SW 1271 (cell line): Measurements from ENCODE around the gene KDR.

Experiments
- DNase-seq, 2 experiments: peaks; one replicate each; lab custom pipeline; 2025; lab: John Stamatoyannopoulos, UW

The KDR gene

DNA sequence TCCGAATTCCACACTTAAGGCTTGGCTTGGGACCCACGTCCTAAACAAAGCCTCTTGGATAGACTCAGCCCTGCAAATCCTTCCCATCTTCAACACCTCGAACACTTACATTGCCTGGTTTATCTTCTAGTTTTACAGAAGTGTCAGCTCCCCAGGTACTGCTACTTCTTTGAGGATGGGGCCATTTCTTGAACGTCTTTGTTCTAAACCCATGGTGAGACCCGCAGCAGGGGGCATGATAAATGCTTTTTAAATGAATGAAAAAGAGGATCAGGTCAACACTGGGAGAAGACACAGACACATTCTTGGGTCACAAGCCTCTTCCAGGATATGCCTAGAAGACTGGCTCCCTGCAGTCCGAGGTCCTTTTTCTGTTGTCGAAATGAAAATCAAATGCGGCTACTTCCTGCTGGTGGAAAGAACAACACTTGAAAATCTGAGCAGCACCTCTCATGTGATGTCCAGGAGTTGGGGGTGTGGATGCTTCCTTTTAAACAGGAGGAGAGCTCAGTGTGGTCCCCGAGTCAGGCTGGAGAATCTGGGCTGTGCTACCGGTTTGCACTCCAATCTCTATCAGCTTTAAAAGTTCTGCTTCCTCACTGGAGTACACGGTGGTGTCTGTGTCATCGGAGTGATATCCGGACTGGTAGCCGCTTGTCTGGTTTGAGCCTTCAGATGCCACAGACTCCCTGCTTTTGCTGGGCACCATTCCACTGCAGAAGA, 45.8 kb downstream of the KDR start:
- DNase-seq = no peak

- DNase-seq = no peak
Measured at GRCh38 chr4:55078987-55079386, 46.4 kb downstream of the KDR start.

DNA sequence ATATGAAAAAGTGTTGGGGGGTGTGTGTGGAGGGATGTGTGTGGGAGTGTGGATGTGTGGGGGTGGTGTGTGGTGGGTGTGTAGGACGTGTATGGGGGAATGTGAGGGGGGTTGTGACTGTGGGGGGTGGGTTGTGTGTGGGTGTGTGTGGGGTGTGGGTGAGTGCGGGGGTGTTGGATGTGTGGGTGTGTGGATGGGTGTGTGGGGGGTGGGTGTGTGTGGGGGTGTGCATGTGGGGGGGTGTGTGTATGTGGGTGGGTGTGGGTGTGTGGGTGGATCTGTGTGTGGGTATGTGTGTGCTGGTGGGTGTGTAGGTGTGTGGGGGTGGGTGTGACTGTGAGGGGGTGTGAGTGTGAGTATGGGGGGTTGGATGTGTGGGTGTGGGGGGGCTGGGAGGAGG, 47.8 kb downstream of the KDR start:
- no peak for DNase-seq

DNA sequence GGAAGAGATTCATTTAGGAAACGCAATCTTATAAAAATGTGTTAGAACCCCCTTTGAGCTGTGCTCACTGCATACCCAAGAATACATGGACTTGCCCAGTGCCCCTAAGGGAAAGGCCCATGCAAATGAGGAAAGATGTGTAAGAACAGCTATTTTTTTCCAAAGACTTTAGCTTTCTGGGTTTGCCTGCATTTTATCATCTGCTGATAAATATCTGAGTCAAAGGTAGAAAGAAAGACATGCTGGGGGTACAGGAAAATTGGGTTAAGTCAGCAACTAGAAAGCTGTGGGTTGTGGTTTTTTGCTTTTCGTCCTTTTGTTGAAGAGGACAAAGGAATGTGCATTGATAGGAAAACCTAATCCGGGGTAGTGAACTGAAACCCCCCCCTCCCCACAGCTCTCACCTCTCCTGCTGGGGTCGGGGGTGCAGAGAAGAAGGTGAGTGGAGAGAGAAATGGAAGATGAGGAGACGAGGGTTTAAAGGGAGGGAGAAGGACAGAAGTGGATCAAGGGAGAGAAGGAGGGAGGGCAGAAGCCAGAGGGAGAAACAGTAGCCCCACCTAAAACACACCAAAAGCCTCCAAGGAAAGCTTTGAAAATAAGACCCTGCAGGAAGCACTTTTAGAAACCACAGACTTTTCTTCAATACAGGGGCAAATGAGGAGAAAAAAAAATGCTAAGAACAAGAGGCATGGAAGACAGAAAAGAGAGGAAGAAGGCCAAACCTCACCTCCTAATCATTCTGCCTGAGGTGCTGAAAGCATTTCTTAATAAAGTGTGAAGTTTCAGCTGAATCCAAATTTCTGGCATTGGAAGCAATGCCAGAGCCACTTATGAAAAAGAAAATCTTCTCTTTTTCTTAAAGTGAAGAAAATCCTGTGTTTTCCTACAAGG, 49.3 kb downstream of the KDR start:
- DNase-seq = no peak

DNA sequence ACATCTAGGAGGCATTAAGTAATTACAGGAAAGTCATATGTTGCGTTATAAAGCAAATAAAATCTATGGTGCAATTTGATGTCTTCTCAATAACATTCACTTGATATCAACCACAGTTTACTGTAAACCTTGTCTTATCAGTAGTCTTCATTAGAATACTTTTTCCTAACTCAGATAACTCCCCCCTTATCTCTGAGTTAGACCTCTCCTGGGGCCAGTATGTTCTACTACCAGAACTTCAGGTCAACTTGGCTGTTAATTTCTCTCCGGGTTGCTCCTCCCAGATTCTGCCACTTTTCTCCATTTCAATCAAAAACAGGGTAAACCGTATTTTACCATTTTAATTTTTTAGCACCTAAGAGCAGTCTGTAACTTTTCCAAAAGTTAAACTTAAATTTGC, 50.0 kb downstream of the KDR start:
- no peak for DNase-seq

DNA sequence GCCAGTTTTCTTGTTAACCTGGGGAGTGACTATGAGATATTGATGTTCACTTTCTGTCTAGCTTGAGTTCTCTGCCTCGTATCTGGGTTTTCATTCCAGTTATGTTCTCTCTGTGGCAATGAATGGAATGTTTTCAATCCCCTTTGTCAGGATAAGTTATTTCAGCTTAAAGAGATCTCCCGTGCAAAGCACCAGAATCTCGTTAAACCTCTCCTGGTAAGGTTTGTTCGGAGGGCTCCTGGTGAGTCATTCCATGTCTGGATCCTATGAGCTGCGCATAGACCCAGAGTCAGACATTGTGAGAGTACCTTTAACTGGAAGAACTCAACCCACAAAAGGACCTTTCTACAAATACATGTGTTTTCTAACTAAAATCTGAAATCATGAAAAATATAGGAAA, 51.0 kb downstream of the KDR start:
- DNase-seq = no peak

DNA sequence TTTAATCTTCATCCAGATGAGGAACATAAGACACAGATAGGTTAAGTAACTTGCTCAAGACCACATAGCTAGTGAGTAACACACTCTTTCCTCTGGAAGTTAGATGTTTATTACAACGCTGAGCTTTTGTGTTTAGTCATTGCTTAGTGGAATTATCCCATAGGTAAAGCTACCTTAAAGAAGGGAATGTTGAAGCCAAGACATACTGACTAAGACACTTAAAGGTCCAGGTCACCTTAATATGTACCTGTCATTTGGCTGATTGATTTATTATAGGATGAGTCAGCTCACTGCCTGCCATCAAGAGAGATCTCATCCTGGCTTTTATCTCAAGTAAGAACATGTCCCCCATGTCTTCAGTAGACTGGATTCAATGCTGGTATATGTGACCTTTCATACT, 53.4 kb downstream of the KDR start:
- no peak for DNase-seq

DNA sequence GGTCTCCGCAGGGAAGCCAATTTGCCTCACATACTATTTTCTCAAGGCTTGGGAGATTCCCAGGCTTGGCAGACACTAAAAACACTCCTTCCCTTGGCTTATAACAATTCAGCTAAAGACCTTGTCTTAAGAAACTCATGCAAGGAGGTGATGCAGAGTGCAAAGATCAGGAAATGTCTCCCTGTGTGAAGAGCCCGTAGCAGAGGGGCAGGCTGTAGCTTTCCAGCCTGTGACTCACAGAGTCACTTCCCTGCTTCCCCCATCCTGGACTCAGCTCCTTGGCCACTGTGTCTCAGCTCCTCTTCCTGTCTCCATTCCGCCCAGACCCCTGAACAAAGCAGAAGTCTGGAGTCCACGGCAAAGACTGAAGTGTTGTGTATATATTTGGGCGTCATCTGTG, 56.1 kb downstream of the KDR start:
- DNase-seq = no peak

DNA sequence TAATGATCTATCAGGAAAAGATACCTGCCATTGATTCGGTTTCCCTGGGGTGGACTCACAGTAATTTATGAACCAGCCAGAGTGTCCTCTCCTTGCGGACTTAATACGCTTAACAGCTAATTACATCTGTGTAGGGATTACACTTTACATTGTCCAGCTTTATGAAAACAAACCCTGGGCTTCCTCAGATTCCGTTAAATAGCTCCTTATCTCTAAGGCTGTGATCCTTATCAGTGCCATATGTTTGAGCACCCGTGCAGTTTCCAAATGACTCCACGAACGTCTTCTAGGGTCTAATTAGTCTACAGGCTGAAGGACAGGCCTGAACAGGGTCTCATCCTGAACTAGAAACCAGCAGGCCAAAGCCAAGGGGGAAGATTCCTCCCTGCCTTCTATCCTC, 56.9 kb downstream of the KDR start:
- DNase-seq = no peak

- no peak for DNase-seq
Measured at GRCh38 chr4:55066018-55066417, 59.4 kb downstream of the KDR start.

DNA sequence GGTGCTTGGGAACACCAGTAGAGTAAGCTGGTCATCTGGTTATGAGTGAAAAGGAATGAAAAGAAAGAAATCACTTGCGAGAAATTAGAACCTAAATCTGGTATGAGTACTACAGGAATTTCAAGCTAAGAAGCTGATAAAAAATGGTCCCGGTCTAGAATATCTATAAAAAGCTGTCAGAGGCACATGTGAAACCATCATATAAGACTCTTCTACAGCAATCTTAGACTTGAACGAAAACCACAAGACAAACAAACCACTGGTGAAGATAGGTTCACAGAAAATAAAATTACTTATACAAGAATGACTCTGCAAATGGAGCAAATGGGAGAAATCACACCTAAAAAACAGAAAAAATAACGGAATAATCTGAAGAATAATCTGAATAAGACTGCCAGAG, 69.9 kb downstream of the KDR start:
- no peak for DNase-seq

DNA sequence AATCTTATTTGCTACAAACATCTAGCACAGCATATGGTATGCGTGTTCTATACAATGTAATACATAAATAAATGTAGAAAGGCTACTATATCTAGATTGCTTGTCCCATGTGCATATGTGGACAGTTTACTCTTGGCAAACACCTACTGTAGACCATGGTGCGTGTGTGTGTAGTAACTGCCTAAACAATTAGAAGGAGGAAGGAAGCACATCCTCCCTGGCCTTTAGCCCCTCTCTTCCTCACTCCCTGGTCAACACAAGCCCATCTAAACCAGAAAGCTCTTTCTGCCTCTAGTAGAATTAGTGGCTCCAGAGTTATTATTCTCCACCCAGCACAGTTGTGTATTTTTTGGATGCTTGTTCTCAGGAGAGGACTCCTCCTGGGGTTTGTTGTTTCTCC, 73.9 kb downstream of the KDR start:
- no peak for DNase-seq

DNA sequence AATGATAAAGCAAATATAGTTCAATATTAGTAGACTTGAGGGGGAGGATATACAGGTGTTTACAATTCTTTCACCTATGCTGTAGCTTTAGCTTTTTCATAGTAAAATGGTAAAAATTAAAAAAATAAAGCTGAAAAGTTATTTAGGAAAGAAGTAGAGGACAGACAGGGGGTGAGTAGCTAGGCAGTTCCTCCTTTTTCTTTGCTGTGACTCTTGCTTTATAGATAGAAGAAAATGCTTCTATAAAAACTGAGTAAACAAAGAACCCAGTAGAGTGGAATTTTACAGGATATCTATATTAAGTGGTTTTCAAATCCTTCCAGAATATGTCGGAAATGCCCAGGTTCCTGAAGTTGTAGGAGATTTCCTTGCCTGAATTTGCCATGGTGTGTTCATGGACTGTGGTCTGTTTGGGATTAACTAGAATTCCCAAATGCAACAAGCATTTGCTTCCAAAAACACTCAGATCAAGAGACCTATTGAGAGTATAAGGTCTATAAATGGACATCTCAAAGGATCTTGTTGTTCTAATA, 74.9 kb downstream of the KDR start:
- DNase-seq = no peak

DNA sequence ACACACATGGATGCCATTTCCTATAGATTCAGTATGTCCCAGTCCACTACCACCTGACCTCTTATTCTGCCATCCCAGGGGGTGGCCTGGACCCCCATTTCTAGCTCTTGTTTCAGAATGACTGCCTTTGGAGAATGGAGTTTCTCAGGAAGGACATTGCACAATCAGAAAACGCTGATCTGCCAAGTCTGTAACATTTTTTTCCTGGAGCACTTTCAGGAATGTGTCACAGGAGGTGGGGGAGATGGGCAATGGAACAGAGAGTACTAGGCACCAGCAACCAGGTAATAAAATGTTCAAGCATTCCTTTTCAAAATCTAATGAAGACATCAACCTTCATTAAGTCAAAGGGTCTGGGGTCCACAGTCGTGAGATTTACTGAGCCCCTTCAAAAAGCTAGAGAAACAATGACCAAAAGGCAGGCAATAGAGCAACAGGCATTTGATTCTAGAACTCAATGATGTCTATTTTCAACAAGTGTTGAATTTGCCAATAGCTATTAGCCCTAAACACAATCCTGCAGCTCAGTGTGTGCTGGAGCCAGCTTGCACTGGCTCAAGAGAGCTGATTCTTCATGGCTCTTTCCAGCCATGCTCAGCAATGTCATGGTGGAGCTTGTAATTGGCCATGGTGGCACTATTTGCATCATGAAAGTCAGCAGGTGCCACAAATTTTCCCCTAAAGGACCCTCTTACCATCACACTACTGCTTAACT, 87.1 kb downstream of the KDR start:
- no peak for DNase-seq

- no peak for DNase-seq
Measured at GRCh38 chr4:55037728-55038127, 87.7 kb downstream of the KDR start.

- no peak for DNase-seq
Measured at GRCh38 chr4:55036405-55036804, 89.0 kb downstream of the KDR start.

GRCh38 chr4:55035892-55036291, 89.5 kb downstream of the KDR start:
- no peak for DNase-seq

GRCh38 chr4:55033296-55033695, 92.1 kb downstream of the KDR start:
- DNase-seq = no peak

GRCh38 chr4:55032788-55033187, 92.6 kb downstream of the KDR start:
- no peak for DNase-seq

DNA sequence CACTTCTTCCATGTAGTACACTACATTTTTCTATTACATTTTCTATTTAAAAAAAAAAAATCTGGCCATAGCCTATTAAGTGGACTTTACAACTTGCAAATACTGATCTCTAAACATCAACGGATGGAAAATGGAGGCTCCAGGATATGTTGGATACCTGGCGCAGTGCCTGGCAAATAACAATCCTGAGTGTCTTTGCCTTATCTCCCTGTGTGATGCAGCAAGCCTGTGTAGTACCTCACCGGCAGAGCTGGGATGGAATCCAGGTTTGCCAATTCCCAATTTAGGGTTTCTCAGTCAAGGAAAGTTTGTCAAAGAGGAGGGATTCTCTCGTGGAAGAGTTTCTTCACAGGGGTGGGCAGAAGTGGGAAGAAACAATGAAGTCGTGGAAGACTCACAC, 93.2 kb downstream of the KDR start:
- DNase-seq = no peak

DNA sequence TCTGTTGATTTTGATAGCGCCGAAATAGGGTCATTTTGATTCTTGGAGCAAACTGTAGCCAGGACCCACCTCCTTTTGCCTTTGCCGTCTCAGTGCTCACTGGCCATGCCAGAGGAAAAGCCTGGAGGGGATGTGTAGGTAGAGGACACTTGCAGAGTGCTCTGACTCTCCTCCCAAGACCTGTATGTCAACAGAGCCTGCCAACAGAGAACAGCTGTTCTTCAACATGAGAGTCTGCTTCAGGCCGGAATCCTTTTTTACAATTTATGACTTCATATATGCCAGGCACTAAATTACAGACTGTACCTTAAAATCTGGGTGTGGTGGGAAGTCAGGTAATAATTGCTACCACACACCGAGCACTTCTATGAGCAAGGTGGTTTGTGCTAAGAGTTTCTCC, 94.2 kb downstream of the KDR start:
- no peak for DNase-seq

DNA sequence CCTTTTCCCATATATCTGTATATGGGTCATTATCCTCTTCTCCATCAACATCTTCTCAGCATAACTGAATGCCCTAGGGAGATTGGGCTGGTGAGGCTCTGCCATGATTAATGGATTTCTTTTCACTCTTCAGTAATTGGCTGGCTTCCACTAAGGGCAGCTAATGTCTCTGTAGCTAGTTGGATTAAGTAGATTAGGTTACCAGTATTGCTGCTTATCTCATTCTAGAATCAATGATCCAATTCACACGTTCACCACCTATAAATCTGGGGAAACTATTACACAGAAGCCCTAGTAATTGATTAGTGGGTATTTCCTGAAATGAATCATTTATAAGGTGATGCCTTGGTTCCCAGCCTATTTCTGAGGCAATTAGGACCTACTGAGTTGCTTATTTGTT, 94.8 kb downstream of the KDR start:
- DNase-seq = no peak
